Measurements from ENCODE around the gene DNAJB4. TPM values are rescaled to one million over a fixed set of nuclear protein-coding genes. Genes with fewer than 3 reads are reported as not detected.
A peak's percentile ranks its signal among the peaks of the same experiment; 100 is the strongest.

Gene DNAJB4
- total and polyA plus RNA-seq, 2 of the 13 experiments (the other 11 are each of a cell fraction or from before 2014, with no cell fraction given) = 4.4 to 18.6 TPM

DNA sequence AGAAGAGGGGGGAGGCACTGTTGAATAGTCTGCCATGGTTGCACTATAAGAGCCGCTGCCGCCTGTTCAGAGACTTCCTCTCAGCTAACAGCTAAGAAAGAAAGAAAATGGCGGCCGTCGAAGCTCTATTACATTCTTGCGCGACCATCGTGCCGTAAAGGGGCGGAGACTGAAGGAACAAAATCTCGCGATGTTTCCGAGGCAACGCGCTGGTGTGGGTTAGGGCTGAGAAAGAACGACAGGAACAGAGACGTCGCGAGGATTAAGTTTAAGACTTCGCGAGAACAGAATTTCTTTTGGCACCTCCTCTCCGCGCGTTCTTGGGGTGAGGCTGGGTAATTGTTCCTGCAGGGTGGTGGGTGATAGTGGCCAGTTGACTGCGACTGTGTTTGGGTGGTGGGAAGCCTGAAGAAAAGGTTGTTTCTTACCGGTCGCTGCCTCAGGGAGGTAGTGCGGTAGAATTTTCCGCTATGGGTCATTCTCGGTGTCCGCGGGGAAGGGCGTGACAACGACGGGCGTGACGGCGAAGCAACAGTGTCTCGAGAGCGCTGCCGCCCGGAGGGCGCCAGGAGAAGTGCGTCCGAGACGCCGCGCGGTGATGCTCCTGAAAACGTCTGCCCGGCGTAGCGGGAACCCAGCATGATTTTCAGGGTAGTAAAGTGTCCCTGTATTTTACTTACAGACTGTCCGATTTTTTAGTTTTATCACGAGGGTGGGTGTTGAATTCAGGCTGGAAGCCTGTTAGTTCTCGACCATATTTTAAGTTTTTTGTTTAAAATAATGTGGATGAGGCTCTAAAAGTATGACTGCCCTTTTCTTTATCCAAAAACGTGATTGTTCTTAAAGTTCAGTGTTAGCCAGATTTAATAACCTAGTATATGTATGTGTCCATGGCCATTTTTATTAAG, 25.5 kb upstream of the DNAJB4 start, which contains the start of gene FUBP1 (continued):
- TF ChIP-seq, protein P1, sequence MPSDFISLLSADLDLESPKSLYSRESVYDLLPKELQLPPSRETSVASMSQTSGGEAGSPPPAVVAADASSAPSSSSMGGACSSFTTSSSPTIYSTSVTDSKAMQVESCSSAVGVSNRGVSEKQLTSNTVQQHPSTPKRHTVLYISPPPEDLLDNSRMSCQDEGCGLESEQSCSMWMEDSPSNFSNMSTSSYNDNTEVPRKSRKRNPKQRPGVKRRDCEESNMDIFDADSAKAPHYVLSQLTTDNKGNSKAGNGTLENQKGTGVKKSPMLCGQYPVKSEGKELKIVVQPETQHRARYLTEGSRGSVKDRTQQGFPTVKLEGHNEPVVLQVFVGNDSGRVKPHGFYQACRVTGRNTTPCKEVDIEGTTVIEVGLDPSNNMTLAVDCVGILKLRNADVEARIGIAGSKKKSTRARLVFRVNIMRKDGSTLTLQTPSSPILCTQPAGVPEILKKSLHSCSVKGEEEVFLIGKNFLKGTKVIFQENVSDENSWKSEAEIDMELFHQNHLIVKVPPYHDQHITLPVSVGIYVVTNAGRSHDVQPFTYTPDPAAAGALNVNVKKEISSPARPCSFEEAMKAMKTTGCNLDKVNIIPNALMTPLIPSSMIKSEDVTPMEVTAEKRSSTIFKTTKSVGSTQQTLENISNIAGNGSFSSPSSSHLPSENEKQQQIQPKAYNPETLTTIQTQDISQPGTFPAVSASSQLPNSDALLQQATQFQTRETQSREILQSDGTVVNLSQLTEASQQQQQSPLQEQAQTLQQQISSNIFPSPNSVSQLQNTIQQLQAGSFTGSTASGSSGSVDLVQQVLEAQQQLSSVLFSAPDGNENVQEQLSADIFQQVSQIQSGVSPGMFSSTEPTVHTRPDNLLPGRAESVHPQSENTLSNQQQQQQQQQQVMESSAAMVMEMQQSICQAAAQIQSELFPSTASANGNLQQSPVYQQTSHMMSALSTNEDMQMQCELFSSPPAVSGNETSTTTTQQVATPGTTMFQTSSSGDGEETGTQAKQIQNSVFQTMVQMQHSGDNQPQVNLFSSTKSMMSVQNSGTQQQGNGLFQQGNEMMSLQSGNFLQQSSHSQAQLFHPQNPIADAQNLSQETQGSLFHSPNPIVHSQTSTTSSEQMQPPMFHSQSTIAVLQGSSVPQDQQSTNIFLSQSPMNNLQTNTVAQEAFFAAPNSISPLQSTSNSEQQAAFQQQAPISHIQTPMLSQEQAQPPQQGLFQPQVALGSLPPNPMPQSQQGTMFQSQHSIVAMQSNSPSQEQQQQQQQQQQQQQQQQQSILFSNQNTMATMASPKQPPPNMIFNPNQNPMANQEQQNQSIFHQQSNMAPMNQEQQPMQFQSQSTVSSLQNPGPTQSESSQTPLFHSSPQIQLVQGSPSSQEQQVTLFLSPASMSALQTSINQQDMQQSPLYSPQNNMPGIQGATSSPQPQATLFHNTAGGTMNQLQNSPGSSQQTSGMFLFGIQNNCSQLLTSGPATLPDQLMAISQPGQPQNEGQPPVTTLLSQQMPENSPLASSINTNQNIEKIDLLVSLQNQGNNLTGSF (CRISPR knock-in tag; IDR thresholded peaks at IDR 0.05) = no peak
- TF ChIP-seq, protein P2, sequence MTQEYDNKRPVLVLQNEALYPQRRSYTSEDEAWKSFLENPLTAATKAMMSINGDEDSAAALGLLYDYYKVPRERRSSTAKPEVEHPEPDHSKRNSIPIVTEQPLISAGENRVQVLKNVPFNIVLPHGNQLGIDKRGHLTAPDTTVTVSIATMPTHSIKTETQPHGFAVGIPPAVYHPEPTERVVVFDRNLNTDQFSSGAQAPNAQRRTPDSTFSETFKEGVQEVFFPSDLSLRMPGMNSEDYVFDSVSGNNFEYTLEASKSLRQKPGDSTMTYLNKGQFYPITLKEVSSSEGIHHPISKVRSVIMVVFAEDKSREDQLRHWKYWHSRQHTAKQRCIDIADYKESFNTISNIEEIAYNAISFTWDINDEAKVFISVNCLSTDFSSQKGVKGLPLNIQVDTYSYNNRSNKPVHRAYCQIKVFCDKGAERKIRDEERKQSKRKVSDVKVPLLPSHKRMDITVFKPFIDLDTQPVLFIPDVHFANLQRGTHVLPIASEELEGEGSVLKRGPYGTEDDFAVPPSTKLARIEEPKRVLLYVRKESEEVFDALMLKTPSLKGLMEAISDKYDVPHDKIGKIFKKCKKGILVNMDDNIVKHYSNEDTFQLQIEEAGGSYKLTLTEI (CRISPR knock-in tag; conservative IDR thresholded peaks at IDR 0.05) = no peak
- TF ChIP-seq ZFP37 (CRISPR knock-in tag; IDR thresholded peaks at IDR 0.05; ENCODE audit: borderline replicate concordance) = no peak
- TF ChIP-seq, protein P3, sequence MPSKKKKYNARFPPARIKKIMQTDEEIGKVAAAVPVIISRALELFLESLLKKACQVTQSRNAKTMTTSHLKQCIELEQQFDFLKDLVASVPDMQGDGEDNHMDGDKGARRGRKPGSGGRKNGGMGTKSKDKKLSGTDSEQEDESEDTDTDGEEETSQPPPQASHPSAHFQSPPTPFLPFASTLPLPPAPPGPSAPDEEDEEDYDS (CRISPR knock-in tag; IDR thresholded peaks at IDR 0.05) = peak; percentile 87
- TF ChIP-seq SCMH1 (CRISPR knock-in tag; IDR thresholded peaks at IDR 0.05; ENCODE audit: borderline replicate concordance) = no peak
- TF ChIP-seq ZNF747 (CRISPR knock-in tag; IDR thresholded peaks at IDR 0.05; ENCODE audit: borderline replicate concordance) = peak; percentile 32; the same call in 1 of the 2 replicates
- no peak for TF ChIP-seq ZC3H4 (CRISPR knock-in tag; IDR thresholded peaks at IDR 0.05; ENCODE audit: borderline replicate concordance)
- peak; percentile 8; the same call in 1 of the 2 replicates for TF ChIP-seq ZFP90 (CRISPR knock-in tag; IDR thresholded peaks at IDR 0.05; ENCODE audit: borderline replicate concordance)
- TF ChIP-seq ZFP1 (CRISPR knock-in tag; IDR thresholded peaks at IDR 0.05) = peak; percentile 69; the same call in 1 of the 2 replicates
- peak; percentile 67; the same call in 1 of the 2 replicates for TF ChIP-seq ZNF563 (CRISPR knock-in tag; IDR thresholded peaks at IDR 0.05)
- TF ChIP-seq GZF1 (CRISPR knock-in tag; IDR thresholded peaks at IDR 0.05) = no peak
- no peak for TF ChIP-seq NFKBIZ (CRISPR knock-in tag; IDR thresholded peaks at IDR 0.05)
- no peak for TF ChIP-seq TOPORS (CRISPR knock-in tag; IDR thresholded peaks at IDR 0.05)
- TF ChIP-seq, protein P4, sequence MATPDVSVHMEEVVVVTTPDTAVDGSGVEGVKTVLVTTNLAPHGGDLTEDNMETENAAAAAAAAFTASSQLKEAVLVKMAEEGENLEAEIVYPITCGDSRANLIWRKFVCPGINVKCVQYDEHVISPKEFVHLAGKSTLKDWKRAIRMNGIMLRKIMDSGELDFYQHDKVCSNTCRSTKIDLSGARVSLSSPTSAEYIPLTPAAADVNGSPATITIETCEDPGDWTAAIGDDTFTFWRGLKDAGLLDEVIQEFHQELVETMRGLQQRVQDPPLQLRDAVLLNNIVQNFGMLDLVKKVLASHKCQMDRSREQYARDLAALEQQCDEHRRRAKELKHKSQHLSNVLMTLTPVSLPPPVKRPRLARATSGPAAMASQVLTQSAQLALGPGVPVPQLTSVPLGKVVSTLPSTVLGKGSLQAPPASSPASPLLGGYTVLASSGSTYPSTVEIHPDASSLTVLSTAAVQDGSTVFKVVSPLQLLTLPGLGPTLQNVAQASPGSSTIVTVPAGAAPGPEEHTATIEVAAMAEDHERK (CRISPR knock-in tag; IDR thresholded peaks at IDR 0.05; ENCODE audit: low read depth) = no peak
- peak; percentile 92 for TF ChIP-seq YY1 (IDR thresholded peaks at IDR 0.05; ENCODE audit: insufficient read depth, insufficient replicate concordance, low read depth, low read length)
- no peak for TF ChIP-seq ZNF616 (CRISPR knock-in tag; IDR thresholded peaks at IDR 0.05; ENCODE audit: low read depth)
- TF ChIP-seq ERF (CRISPR knock-in tag; IDR thresholded peaks at IDR 0.05) = peak; percentile 51
